DND-41 (cell line): ENCODE measurements around the gene FOCAD.

Experiments used
- ATAC-seq: fragments of 200-7000 bp; cut with Tn5 transposase; 3 replicates; pipeline ENCODE4 v1.9.1; 2021; ENCODE audit warnings: low read depth; ENCODE audit not compliant: insufficient read depth
- DNase-seq: peaks from one replicate; pipeline ENCODE4 v3.0.0-alpha.2; 2020
- H2AFZ ChIP-seq: 2 replicates; pipeline ENCODE4 v1.6.0; 2012; ENCODE audit warnings: low read depth, low read length
- H3K27ac ChIP-seq: 2 replicates; pipeline ENCODE4 v1.5.1; 2012; ENCODE audit warnings: low read length, inconsistent platforms
- H3K27me3 ChIP-seq: fragments of 200-600 bp; sonication (generic); 2 replicates; pipeline ENCODE4 v1.6.0; 2012; ENCODE audit warnings: low read length, mild to moderate bottlenecking, inconsistent platforms; ENCODE audit not compliant: insufficient read depth, poor library complexity
- H3K36me3 ChIP-seq: 2 replicates; pipeline ENCODE4 v1.5.1; 2012; ENCODE audit warnings: low read length, inconsistent platforms; ENCODE audit not compliant: insufficient read depth
- H3K4me1 ChIP-seq: 2 replicates; pipeline ENCODE4 v1.5.1; 2012; ENCODE audit warnings: mild to moderate bottlenecking, low read length; ENCODE audit not compliant: insufficient read depth
- H3K4me2 ChIP-seq: 2 replicates; pipeline ENCODE4 v1.6.0; 2012; ENCODE audit warnings: mild to moderate bottlenecking, moderate library complexity, low read length, inconsistent platforms; ENCODE audit not compliant: insufficient read depth
- H3K4me3 ChIP-seq, 2 experiments: fragments of 200-600 bp in 1 of 2; shearing (Covaris generic) in 1 of 2; 2 replicates each; pipeline ENCODE4 v1.5.1; 2012 to 2016; ENCODE audit warnings: inconsistent platforms in 2 of 2, low read length in 2 of 2, mild to moderate bottlenecking in 2 of 2, low read depth in 1 of 2, moderate library complexity in 1 of 2
- H3K79me2 ChIP-seq: 2 replicates; pipeline ENCODE4 v1.6.0; 2012; ENCODE audit warnings: low read length, inconsistent platforms; ENCODE audit not compliant: insufficient read depth
- H3K9ac ChIP-seq: 2 replicates; pipeline ENCODE4 v1.6.0; 2012; ENCODE audit warnings: low read depth, mild to moderate bottlenecking, inconsistent platforms, low read length, moderate library complexity
- H3K9me3 ChIP-seq: 2 replicates; pipeline ENCODE4 v1.5.1; 2012; ENCODE audit warnings: low read length, moderate library complexity, mild to moderate bottlenecking, inconsistent platforms; ENCODE audit not compliant: insufficient read depth, severe bottlenecking
- H4K20me1 ChIP-seq: 2 replicates; pipeline ENCODE4 v1.6.0; 2012; ENCODE audit warnings: low read length; ENCODE audit not compliant: insufficient read depth
- EZH2 ChIP-seq: IDR thresholded peaks from 3 replicates; pipeline ENCODE4 v1.6.1; 2012; ENCODE audit warnings: borderline replicate concordance, low read depth, mild to moderate bottlenecking, moderate library complexity, low read length, inconsistent platforms; ENCODE audit not compliant: severe bottlenecking
- TF ChIP-seq, protein P1 (sequence below): IDR thresholded peaks from 2 replicates; pipeline ENCODE4 v1.5.1; 2012; ENCODE audit warnings: borderline replicate concordance, low read length, moderate library complexity, mild to moderate bottlenecking; ENCODE audit not compliant: poor library complexity, severe bottlenecking; ENCODE audit errors: extremely low read depth

FOCAD gene

DNA sequence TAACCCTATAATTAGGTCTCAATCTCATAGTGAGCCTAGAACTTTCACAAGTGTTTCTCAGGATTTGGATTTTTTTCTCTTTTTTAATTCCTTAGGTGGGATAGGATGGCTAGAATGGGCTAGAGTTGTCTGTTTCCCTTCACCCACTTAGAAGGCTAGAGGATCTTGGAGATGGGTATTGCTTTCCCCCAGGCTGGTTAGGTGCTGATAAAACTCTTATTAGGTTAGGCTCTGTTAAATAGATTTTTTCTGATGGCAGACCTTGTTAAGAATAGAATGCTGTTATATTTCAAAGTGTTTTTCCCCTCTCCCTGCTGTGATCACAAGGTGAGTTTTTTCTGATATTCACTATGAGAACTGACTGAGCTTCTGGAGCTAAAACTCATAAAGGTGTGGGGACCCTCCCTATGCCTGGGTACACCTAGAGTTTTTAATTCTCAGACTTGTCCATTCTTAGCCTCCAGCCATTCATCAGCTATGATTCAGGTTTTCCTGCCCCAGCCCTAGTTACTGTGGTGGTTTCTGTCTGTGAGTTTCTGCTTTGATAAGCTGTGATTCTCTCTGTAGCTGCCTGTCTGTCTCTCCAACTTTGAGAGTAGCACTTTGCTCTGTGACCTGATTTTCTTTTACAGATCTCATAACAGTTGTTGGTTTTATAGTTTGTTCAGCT is 215.0 kb downstream of the FOCAD start:
- H3K27me3 ChIP-seq: no peaks in the 10 kb centered on the region
- ATAC-seq: no peak
- H2AFZ ChIP-seq: no peak overlapping the region
- H3K9me3 ChIP-seq: no peaks in the 10 kb centered on the region
- no peak for DNase-seq
- no peaks in the 10 kb centered on the region for H3K36me3 ChIP-seq
- no peaks in the 10 kb centered on the region for H4K20me1 ChIP-seq
- H3K4me2 ChIP-seq: no peak overlapping the region
- H3K79me2 ChIP-seq: no peaks in the 10 kb centered on the region
- H3K9ac ChIP-seq: no peak overlapping the region
- no peak for TF ChIP-seq EZH2
- TF ChIP-seq, protein P1, sequence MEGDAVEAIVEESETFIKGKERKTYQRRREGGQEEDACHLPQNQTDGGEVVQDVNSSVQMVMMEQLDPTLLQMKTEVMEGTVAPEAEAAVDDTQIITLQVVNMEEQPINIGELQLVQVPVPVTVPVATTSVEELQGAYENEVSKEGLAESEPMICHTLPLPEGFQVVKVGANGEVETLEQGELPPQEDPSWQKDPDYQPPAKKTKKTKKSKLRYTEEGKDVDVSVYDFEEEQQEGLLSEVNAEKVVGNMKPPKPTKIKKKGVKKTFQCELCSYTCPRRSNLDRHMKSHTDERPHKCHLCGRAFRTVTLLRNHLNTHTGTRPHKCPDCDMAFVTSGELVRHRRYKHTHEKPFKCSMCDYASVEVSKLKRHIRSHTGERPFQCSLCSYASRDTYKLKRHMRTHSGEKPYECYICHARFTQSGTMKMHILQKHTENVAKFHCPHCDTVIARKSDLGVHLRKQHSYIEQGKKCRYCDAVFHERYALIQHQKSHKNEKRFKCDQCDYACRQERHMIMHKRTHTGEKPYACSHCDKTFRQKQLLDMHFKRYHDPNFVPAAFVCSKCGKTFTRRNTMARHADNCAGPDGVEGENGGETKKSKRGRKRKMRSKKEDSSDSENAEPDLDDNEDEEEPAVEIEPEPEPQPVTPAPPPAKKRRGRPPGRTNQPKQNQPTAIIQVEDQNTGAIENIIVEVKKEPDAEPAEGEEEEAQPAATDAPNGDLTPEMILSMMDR: no peak
- H3K4me3 ChIP-seq: no peak overlapping the region
- no peak overlapping the region for H3K27ac ChIP-seq
- H3K4me1 ChIP-seq: no peaks in the 10 kb centered on the region

DNA sequence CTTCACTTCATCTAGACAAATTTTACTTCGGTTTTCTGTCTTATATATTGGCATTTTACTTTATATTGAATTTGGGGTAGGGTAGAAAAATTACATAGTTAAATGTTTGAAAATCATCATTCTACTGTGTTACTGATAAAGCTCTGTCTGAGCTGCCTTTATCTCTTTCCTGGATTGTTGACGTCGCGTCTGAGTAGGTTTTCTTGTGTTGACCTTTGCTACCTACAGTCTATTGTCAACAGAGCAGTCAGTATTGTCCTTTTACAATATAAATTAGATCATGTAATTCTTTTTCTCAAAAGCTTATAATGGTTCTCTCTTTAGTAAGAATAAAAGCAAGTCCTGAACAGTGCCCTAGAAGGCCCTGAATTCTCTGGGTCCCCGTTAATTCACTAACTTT is 219.2 kb downstream of the FOCAD start:
- ATAC-seq: no peak
- TF ChIP-seq EZH2: no peak
- TF ChIP-seq, protein P1: no peak
- Histone ChIP-seq H3K36me3 (no peaks in the 10 kb centered on the region), H3K9me3 (no peaks in the 10 kb centered on the region), H3K27ac (no peak overlapping the region), H4K20me1 (no peaks in the 10 kb centered on the region), H3K4me2 (no peak overlapping the region), H3K4me3 (no peak overlapping the region), H3K9ac (no peak overlapping the region), H3K27me3 (no peaks in the 10 kb centered on the region), H2AFZ (no peak overlapping the region), H3K4me1 (no peaks in the 10 kb centered on the region), H3K79me2 (no peaks in the 10 kb centered on the region)
- DNase-seq: no peak

DNA sequence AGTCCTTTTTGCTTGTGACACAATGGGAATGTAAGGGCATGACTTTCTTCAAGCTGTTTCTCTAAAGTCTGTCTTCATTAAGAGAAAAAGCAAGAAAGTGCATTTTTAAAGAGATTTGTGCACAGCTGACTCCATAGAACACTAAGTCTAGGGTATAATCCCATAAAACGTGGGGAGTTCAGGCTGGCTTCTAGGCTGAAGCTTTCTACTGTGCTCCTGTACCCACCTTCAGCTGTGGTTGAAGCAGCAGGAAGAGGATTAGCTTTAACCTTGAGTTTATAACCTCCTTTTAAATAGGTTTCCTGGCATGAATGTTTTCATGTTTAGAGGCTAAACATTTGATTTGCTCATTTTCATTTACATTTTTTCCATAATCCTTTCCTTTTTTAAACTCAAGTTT is 220.9 kb downstream of the FOCAD start:
- Histone ChIP-seq H3K9ac (no peak overlapping the region), H3K27me3 (no peaks in the 10 kb centered on the region), H3K79me2 (no peaks in the 10 kb centered on the region), H3K4me1 (no peaks in the 10 kb centered on the region), H3K4me2 (no peak overlapping the region), H2AFZ (no peak overlapping the region), H4K20me1 (no peaks in the 10 kb centered on the region), H3K36me3 (no peaks in the 10 kb centered on the region), H3K4me3 (no peak overlapping the region), H3K9me3 (no peaks in the 10 kb centered on the region), H3K27ac (no peak overlapping the region)
- no peak for TF ChIP-seq EZH2
- TF ChIP-seq, protein P1: no peak
- ATAC-seq: peak; percentile 55; the same call in 1 of the 3 replicates
- no peak for DNase-seq
